H1 (cell line): ENCODE measurements around the gene OR2T27. TPM values are rescaled to one million over a fixed set of nuclear protein-coding genes. Genes with fewer than 3 reads are reported as not detected.

Source experiments
- CTCF ChIA-PET: fragments of 300-600 bp; sonication (Branson Sonifier 250); formaldehyde crosslinking; loops from one replicate; lab custom pipeline; 2021; ENCODE audit not compliant: partially characterized antibody; lab: Charles Lee
- POLR2A ChIA-PET: fragments of 300-600 bp; sonication (Branson Sonifier 250); formaldehyde crosslinking; loops from one replicate; lab custom pipeline; 2021; ENCODE audit warnings: inconsistent platforms; ENCODE audit not compliant: partially characterized antibody; lab: Charles Lee
- DNase-seq, 2 experiments: peaks; one replicate each; pipeline versions ENCODE4 v3.0.0 to v3.0.0-alpha.2; 2010 to 2022; ENCODE audit warnings: low spot score in 2 of 2, low read depth in 1 of 2, mixed read lengths in 1 of 2
- FAIRE-seq: peaks from 2 replicates; lab custom pipeline; 2011; peaks lifted over from hg19 to GRCh38; lab: Jason Lieb, UNC
- H2AFZ ChIP-seq: 2 replicates; pipeline ENCODE4 v1.8.1; 2012; ENCODE audit warnings: low read length, inconsistent platforms
- H2AK5ac ChIP-seq: 2 replicates; pipeline ENCODE4 v1.6.1; 2013; ENCODE audit warnings: low read depth, low read length
- H2BK120ac ChIP-seq: replicated peaks from 2 replicates; pipeline ENCODE3; 2013; ENCODE audit warnings: low read depth, low read length, inconsistent platforms
- H2BK12ac ChIP-seq: 2 replicates; pipeline ENCODE4 v1.6.1; 2013; ENCODE audit warnings: low read depth, low read length
- H2BK15ac ChIP-seq: 2 replicates; pipeline ENCODE4 v1.6.1; 2013; ENCODE audit warnings: low read length
- H2BK20ac ChIP-seq: 2 replicates; pipeline ENCODE4 v1.6.1; 2013; ENCODE audit warnings: low read length
- H2BK5ac ChIP-seq: 2 replicates; pipeline ENCODE4 v1.6.1; 2013; ENCODE audit warnings: low read depth, low read length
- H3K14ac ChIP-seq: 2 replicates; pipeline ENCODE4 v1.6.1; 2013; ENCODE audit warnings: inconsistent platforms; ENCODE audit not compliant: insufficient read length
- H3K18ac ChIP-seq: 2 replicates; pipeline ENCODE4 v1.6.1; 2013; ENCODE audit warnings: low read length; ENCODE audit errors: extremely low read depth
- H3K23ac ChIP-seq: 2 replicates; pipeline ENCODE4 v1.6.1; 2013; ENCODE audit warnings: inconsistent platforms; ENCODE audit not compliant: insufficient read length
- H3K23me2 ChIP-seq: 2 replicates; pipeline ENCODE4 v1.6.1; 2013; ENCODE audit warnings: low read depth, low read length
- H3K27ac ChIP-seq: 2 replicates; pipeline ENCODE4 v1.6.1; 2011; ENCODE audit warnings: low read depth, low read length, inconsistent platforms
- H3K27me3 ChIP-seq, 4 experiments: replicated peaks in 1 of 4; 1 replicate in 1 of 4; 2 replicates in 3 of 4; pipeline versions ENCODE4 v1.6.1 to v1.8.1; 2011 to 2013; ENCODE audit warnings: low read length in 3 of 4, mild to moderate bottlenecking in 3 of 4, inconsistent platforms in 2 of 4, mixed read lengths in 2 of 4, moderate library complexity in 1 of 4; ENCODE audit not compliant: control insufficient read depth in 3 of 4, insufficient read depth in 3 of 4; ENCODE audit errors: extremely low read depth in 1 of 4
- H3K36me3 ChIP-seq, 4 experiments: 2 replicates each; pipeline versions ENCODE4 v1.6.1 to v1.8.1; 2011 to 2013; ENCODE audit warnings: mild to moderate bottlenecking in 4 of 4, low read length in 3 of 4, moderate library complexity in 2 of 4, control low read depth in 1 of 4, inconsistent platforms in 1 of 4; ENCODE audit not compliant: insufficient read depth in 4 of 4, control insufficient read depth in 2 of 4
- H3K4ac ChIP-seq: replicated peaks from 2 replicates; pipeline ENCODE3; 2013; ENCODE audit warnings: low read length, low read depth, mixed read lengths, inconsistent platforms; ENCODE audit not compliant: insufficient read length
- H3K4me1 ChIP-seq, 4 experiments: replicated peaks in 1 of 4; 1 replicate in 1 of 4; 2 replicates in 3 of 4; pipeline versions ENCODE4 v1.6.1 to v1.8.1; 2011 to 2013; ENCODE audit warnings: low read length in 3 of 4, inconsistent platforms in 2 of 4, mixed read lengths in 1 of 4; ENCODE audit not compliant: insufficient read depth in 4 of 4, control insufficient read depth in 3 of 4
- H3K4me2 ChIP-seq, 2 experiments: 2 replicates each; pipeline versions ENCODE4 v1.6.1 to v1.8.1; 2011 to 2013; ENCODE audit warnings: low read depth in 2 of 2, low read length in 2 of 2, control low read depth in 1 of 2, inconsistent platforms in 1 of 2, mild to moderate bottlenecking in 1 of 2; ENCODE audit not compliant: insufficient read depth in 1 of 2
- H3K4me3 ChIP-seq, 4 experiments: fragments of 200-600, 300-600 bp in 1 of 4; sonication (generic), shearing (Covaris generic), sonication (Bioruptor Twin) in 1 of 4; 2 replicates each; pipeline versions ENCODE4 v1.5.1 to v1.8.1; 2011 to 2016; ENCODE audit warnings: low read length in 4 of 4, low read depth in 3 of 4, control low read depth in 2 of 4, inconsistent platforms in 2 of 4, mild to moderate bottlenecking in 2 of 4, mixed read lengths in 1 of 4, moderate library complexity in 1 of 4; ENCODE audit not compliant: insufficient read depth in 2 of 4; ENCODE audit errors: extremely low read depth in 1 of 4
- H3K56ac ChIP-seq: replicated peaks from 2 replicates; pipeline ENCODE3; 2013; ENCODE audit warnings: low read depth, mild to moderate bottlenecking, mixed read lengths, low read length, inconsistent platforms; ENCODE audit not compliant: insufficient read length
- H3K79me1 ChIP-seq: 2 replicates; pipeline ENCODE4 v1.6.1; 2013; ENCODE audit warnings: low read depth, low read length, control low read depth
- H3K79me2 ChIP-seq, 2 experiments: 2 replicates each; pipeline versions ENCODE4 v1.6.1 to v1.8.1; 2012 to 2013; ENCODE audit warnings: low read length in 2 of 2, mild to moderate bottlenecking in 2 of 2, inconsistent platforms in 1 of 2; ENCODE audit not compliant: insufficient read depth in 2 of 2, control insufficient read depth in 1 of 2
- H3K9ac ChIP-seq, 4 experiments: replicated peaks in 1 of 4; 1 replicate in 1 of 4; 2 replicates in 3 of 4; pipeline versions ENCODE4 v1.6.1 to v1.8.1; 2011 to 2013; ENCODE audit warnings: low read depth in 3 of 4, low read length in 3 of 4, control low read depth in 2 of 4, mild to moderate bottlenecking in 2 of 4, moderate library complexity in 2 of 4, inconsistent platforms in 1 of 4; ENCODE audit errors: extremely low read depth in 1 of 4
- H3K9me3 ChIP-seq, 2 experiments: 2 replicates each; pipeline versions ENCODE4 v1.6.1 to v1.8.1; 2012 to 2013; ENCODE audit warnings: mild to moderate bottlenecking in 2 of 2, moderate library complexity in 2 of 2, control low read depth in 1 of 2, inconsistent platforms in 1 of 2, low read depth in 1 of 2, low read length in 1 of 2, mixed read lengths in 1 of 2; ENCODE audit not compliant: insufficient read depth in 2 of 2
- H4K20me1 ChIP-seq, 2 experiments: replicated peaks in 1 of 2; 2 replicates each; pipeline versions ENCODE3 to v1.8.1; 2011 to 2013; ENCODE audit warnings: inconsistent platforms in 2 of 2, low read length in 2 of 2, mild to moderate bottlenecking in 1 of 2; ENCODE audit not compliant: insufficient read depth in 2 of 2, control insufficient read depth in 1 of 2
- H4K5ac ChIP-seq: 2 replicates; pipeline ENCODE4 v1.6.1; 2013; ENCODE audit warnings: low read length, low read depth, mixed read lengths, inconsistent platforms; ENCODE audit not compliant: insufficient read length
- H4K8ac ChIP-seq: 2 replicates; pipeline ENCODE4 v1.8.0; 2013; ENCODE audit warnings: mild to moderate bottlenecking, moderate library complexity, low read length, inconsistent platforms; ENCODE audit not compliant: insufficient read depth; ENCODE audit errors: extremely low read depth
- H4K91ac ChIP-seq: replicated peaks from 2 replicates; pipeline ENCODE3; 2013; ENCODE audit warnings: low read length, mixed read lengths, inconsistent platforms; ENCODE audit not compliant: insufficient read length
- CREB1 ChIP-seq: IDR thresholded peaks from 2 replicates; pipeline ENCODE4 v1.6.1; 2012; ENCODE audit warnings: inconsistent platforms
- WGBS, 2 experiments: shearing (Covaris generic) in 1 of 2; methylation state at CpG; one replicate each; pipeline versions ENCODE4 v1.1.6 to v1.1.7; 2013 to 2015; ENCODE audit warnings: low lambda C conversion rate in 2 of 2, mixed read lengths in 2 of 2, inconsistent platforms in 1 of 2, low coverage in 1 of 2, missing lambda C conversion rate in 1 of 2; ENCODE audit not compliant: insufficient replicate concordance in 2 of 2, insufficient coverage in 1 of 2, insufficient read length in 1 of 2; ENCODE audit errors: extremely low coverage in 1 of 2, missing lambda C conversion rate in 1 of 2; 5-methylcytosine and 5-hydroxymethylcytosine counted together
- polyA plus RNA-seq, 7 experiments: library from polyadenylated mRNA; depleted of rRNA in 3 of 7; stranded (reverse) in 5 of 7; unstranded in 2 of 7; fragments of >200 nt in 5 of 7; fragments of 200-250 nt in 2 of 7; gene quantifications; 1 replicate in 5 of 7; 2 replicates in 1 of 7; 4 replicates in 1 of 7; pipeline versions ENCODE4 v1.2.1 to v1.2.3, GENCODE V29; 2011 to 2013; ENCODE audit warnings: missing spikeins in 2 of 7, mixed read lengths in 2 of 7
- total RNA-seq: library from RNA; stranded (reverse); fragmentation: NEBNext Ultra II Directional; extraction: Animal tissue kit (Norgen Biotek cat#: 25700); gene quantifications from 2 replicates; pipeline ENCODE4 v1.2.1, GENCODE V29; 2021

Gene OR2T27
- total and polyA plus RNA-seq, 2 of the 8 experiments (the other 6 are each of a cell fraction or from before 2014, with no cell fraction given): not detected

- no peak overlapping the region for H3K4me3 ChIP-seq
- no peak overlapping the region for H4K91ac ChIP-seq
- H4K8ac ChIP-seq: no peak overlapping the region
- no peak overlapping the region for H3K9ac ChIP-seq
- ChIA-PET CTCF (no interaction called here), POLR2A (no interaction called here)
- no peaks in the 10 kb centered on the region for H3K79me2 ChIP-seq
- H2BK120ac ChIP-seq: no peak overlapping the region
- H3K23ac ChIP-seq: no peak overlapping the region
- no peak overlapping the region for H3K4me2 ChIP-seq
- H3K4ac ChIP-seq: no peak overlapping the region
- peaks cover 0 to 1% (median 0%) of the 10 kb centered on the region in 4 experiments; a peak in 1 of 7 replicates for H3K27me3 ChIP-seq
- no peaks in the 10 kb centered on the region for H4K20me1 ChIP-seq
- WGBS, 2 experiments: 86% methylated on average over 4 of the region's 4 CpGs; no CpG with 5 or more reads in 1 of the 2 experiments
- no peak overlapping the region for H2BK12ac ChIP-seq
- H3K79me1 ChIP-seq: no peaks in the 10 kb centered on the region
- FAIRE-seq (no peak), DNase-seq (no peak)
- peaks cover 49 to 52% of the 10 kb centered on the region in 2 experiments for H3K9me3 ChIP-seq
- H2AK5ac ChIP-seq: no peak overlapping the region
- no peaks in the 10 kb centered on the region for H3K23me2 ChIP-seq
- H2BK5ac ChIP-seq: no peak overlapping the region
- H2BK20ac ChIP-seq: no peak overlapping the region
- no peak overlapping the region for H3K56ac ChIP-seq
- no peak overlapping the region for H2AFZ ChIP-seq
- H3K4me1 ChIP-seq: no peaks in the 10 kb centered on the region
- no peak overlapping the region for H3K27ac ChIP-seq
- H2BK15ac ChIP-seq: no peak overlapping the region
- no peak overlapping the region for H3K14ac ChIP-seq
- H3K36me3 ChIP-seq: no peaks in the 10 kb centered on the region
- no peak overlapping the region for H4K5ac ChIP-seq
- no peak overlapping the region for H3K18ac ChIP-seq
- TF ChIP-seq CREB1: no peak
These were observed 43.4 kb downstream of the OR2T27 start for GRCh38 chr1:248611883-248612414.
